Ectodermal cell (in vitro differentiated cells): ENCODE results near the gene CLRN3. TPM values are rescaled to one million over a fixed set of nuclear protein-coding genes. Genes with fewer than 3 reads are reported as not detected.

Source experiments
- H3K27ac ChIP-seq: 2 replicates; pipeline ENCODE4 v1.7.0; 2013; ENCODE audit warnings: mild to moderate bottlenecking, low read depth, low read length; ENCODE audit not compliant: insufficient read depth, poor library complexity, severe bottlenecking
- H3K27me3 ChIP-seq: 2 replicates; pipeline ENCODE4 v1.7.0; 2013; ENCODE audit warnings: mild to moderate bottlenecking, low read length; ENCODE audit not compliant: insufficient read depth, control insufficient read depth, poor library complexity, severe bottlenecking
- H3K36me3 ChIP-seq: one replicate; pipeline ENCODE4 v1.7.0; 2013; ENCODE audit warnings: low read length; ENCODE audit not compliant: control insufficient read depth, insufficient read depth
- H3K4me1 ChIP-seq: one replicate; pipeline ENCODE4 v1.7.0; 2013; ENCODE audit warnings: low read length; ENCODE audit not compliant: control insufficient read depth, insufficient read depth
- H3K4me3 ChIP-seq: 2 replicates; pipeline ENCODE4 v1.7.0; 2013; ENCODE audit warnings: low read depth, low read length, control low read depth; ENCODE audit not compliant: insufficient read depth
- H3K9me3 ChIP-seq: 2 replicates; pipeline ENCODE4 v1.7.0; 2013; ENCODE audit warnings: mild to moderate bottlenecking, low read length, moderate library complexity; ENCODE audit not compliant: control insufficient read depth
- WGBS, 2 experiments: methylation state at CpG; one replicate each; pipeline ENCODE4 v1.1.7; 2013; ENCODE audit warnings: missing lambda C conversion rate in 2 of 2; 5-methylcytosine and 5-hydroxymethylcytosine counted together
- polyA plus RNA-seq, 4 experiments: library from polyadenylated mRNA; stranded (reverse); fragments of 50-300 nt; gene quantifications; one replicate each; pipeline ENCODE4 v1.2.3, GENCODE V29; 2013

The CLRN3 gene, protein sequence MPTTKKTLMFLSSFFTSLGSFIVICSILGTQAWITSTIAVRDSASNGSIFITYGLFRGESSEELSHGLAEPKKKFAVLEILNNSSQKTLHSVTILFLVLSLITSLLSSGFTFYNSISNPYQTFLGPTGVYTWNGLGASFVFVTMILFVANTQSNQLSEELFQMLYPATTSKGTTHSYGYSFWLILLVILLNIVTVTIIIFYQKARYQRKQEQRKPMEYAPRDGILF
- polyA plus RNA-seq (2013, experiment 1 of 4): not detected
- polyA plus RNA-seq (2013, experiment 2 of 4): not detected
- polyA plus RNA-seq (2013, experiment 3 of 4): not detected
- polyA plus RNA-seq (2013, experiment 4 of 4): not detected

DNA sequence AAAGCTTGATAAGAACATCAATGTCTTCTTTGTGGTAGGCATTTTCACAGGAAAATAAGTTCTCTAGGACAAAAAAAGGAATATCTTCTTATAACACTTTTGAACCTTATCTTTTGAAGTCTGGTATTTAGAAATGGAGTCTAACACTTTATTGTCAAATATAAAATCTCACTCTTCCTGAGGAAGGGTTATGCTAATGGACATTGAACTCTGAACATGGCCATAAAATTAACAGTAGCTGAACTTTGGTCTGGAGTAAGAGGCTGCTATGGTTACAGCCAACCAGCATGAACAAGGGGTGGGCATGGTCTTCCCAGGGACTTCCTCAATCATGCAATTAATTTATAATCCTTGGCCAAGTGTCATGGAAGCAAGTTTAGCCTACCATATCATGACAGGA lies at the start of gene CLRN3:
TSS of gene CLRN3 (minus strand) at position 199 of the 400 bp plus-strand sequence. CDS start at position 42, 157 bp downstream.
- H3K36me3 ChIP-seq: no peaks in the 10 kb centered on the region
- H3K27ac ChIP-seq: no peak within 1 kb of the TSS
- H3K4me1 ChIP-seq: no peaks in the 10 kb centered on the region
- H3K9me3 ChIP-seq: no peaks in the 10 kb centered on the region
- H3K27me3 ChIP-seq: no peaks in the 10 kb centered on the region
- H3K4me3 ChIP-seq: no peak within 1 kb of the TSS

DNA sequence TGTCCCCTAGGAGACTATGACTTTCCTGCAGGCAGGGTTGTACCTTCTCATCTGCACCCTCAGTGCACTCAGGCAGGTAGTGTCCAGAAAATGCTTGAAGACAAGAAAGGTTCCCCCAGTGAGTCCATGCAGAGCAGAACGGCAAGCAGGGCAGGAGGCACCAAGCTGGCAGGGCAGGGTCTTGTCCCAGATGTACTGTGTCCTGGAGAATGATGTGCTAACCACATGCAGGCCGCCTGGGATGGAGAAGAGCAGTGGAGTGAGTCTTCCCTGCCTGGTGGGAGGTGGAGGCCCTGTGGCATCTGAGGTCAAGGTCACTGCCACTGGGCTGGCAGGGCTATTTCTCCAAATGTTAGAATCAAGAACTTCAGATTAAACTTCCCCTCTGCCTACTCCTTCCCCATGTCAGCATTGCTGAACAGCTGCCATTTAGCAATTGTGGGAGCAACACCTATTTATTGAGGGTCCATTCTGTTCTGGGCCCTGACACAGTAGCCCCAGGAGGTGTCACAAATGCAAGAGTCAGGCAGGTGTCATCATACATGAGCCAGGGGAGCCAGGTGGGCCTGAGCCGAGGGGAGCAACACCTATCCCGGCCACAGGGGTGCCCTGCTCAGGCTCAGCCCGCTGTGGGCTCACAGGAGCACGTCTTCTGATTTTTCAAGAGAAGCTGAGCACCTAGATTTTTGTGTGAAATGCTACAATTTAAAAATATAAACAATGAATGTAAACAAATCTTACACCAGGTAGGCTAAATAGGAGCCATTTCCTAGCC lies 48.3 kb upstream of the CLRN3 start:
- Histone ChIP-seq H3K4me1 (no peaks in the 10 kb centered on the region), H3K36me3 (no peaks in the 10 kb centered on the region), H3K4me3 (no peak overlapping the region), H3K27ac (no peak overlapping the region), H3K27me3 (no peaks in the 10 kb centered on the region), H3K9me3 (no peaks in the 10 kb centered on the region)
- 87 to 90% methylated on average over 5 to 6 of the region's 6 CpGs for WGBS, 2 experiments

DNA sequence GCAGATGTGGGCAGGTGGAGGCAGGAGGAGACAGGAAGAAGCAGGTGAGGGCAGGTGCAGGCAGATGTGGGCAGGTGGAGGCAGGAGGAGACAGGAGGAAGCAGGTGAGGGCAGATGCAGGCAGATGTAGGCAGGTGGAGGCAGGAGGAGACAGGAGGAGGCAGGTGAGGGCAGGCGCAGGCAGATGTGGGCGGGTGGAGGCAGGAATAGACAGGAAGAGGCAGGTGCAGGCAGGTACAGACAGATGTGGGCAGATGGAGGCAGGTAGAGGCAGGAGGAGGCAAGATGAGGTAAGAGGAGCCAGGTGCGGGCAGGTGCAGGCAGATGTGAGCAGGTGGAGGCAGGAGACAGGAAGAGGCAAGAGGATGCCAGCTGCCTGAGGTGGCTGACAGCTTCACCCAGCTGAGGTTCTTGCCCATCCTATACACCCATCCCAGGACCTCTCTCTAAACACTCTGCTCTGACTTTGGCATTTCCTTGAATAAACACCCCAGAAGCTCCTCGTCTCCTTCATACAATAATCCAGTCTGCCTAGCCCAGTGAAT lies 47.1 kb upstream of the CLRN3 start:
- no peaks in the 10 kb centered on the region for H3K36me3 ChIP-seq
- WGBS, 2 experiments: 92 to 95% methylated on average over 4 of the region's 4 CpGs

DNA sequence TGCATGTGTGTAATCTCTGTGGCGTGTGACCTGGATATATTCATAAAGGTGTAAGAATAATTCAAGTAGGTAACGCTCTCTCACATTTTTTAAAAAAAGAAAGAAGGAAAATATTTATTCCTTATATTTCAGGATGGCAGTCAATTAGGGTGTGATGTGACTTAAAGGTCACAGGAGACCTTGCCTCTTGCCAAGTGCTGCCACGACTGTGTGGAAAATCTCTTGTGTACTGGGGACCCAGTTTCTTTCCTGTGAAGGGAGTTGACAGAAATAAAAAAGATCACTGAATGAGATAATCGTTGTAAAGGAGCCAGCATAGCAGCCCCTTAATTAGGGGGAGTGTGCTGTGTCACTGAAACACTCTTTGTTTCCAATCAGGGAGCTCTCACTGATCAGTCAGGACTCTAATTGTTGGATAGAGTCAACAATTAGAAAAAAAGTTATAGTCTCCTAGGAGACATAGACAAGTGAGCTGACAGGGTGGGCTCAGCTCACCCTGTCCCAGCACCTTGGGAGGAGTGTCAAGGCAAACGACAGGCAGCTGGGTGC lies 45.2 kb upstream of the CLRN3 start:
- 89% methylated on average over 4 to 5 of the region's 5 CpGs for WGBS, 2 experiments
- no peaks in the 10 kb centered on the region for H3K27me3 ChIP-seq

More for the DNA sequence above, 47.1 kb upstream of the CLRN3 start:
- no peak overlapping the region for H3K4me3 ChIP-seq
- no peaks in the 10 kb centered on the region for H3K4me1 ChIP-seq
- no peaks in the 10 kb centered on the region for H3K27me3 ChIP-seq
- no peaks in the 10 kb centered on the region for H3K9me3 ChIP-seq
- H3K27ac ChIP-seq: no peak overlapping the region

DNA sequence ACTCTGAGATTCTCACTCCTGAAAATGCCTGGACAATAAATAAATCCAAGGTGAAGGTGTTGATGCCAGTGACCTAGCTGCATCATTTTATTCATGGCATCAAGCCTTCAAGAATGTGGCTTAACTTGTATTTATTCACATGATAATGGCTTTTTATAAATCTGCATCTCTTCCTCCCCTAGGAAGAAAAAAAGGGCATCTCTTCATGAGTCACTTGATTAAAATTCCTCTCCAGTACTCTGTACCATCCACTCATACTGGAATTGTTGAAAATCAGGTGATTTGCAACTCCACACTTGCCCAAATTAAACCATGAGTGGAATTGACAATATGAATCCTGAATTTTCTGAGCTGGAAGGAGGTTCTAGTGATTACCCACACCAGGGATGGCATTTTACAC lies 44.3 kb upstream of the CLRN3 start:
- Histone ChIP-seq H3K27me3 (no peaks in the 10 kb centered on the region), H3K9me3 (no peaks in the 10 kb centered on the region), H3K27ac (no peak overlapping the region), H3K4me3 (no peak overlapping the region), H3K4me1 (no peaks in the 10 kb centered on the region), H3K36me3 (no peaks in the 10 kb centered on the region)

More for the DNA sequence above, 45.2 kb upstream of the CLRN3 start:
- Histone ChIP-seq H3K9me3 (no peaks in the 10 kb centered on the region), H3K36me3 (no peaks in the 10 kb centered on the region), H3K4me3 (no peak overlapping the region), H3K27ac (no peak overlapping the region), H3K4me1 (no peaks in the 10 kb centered on the region)

DNA sequence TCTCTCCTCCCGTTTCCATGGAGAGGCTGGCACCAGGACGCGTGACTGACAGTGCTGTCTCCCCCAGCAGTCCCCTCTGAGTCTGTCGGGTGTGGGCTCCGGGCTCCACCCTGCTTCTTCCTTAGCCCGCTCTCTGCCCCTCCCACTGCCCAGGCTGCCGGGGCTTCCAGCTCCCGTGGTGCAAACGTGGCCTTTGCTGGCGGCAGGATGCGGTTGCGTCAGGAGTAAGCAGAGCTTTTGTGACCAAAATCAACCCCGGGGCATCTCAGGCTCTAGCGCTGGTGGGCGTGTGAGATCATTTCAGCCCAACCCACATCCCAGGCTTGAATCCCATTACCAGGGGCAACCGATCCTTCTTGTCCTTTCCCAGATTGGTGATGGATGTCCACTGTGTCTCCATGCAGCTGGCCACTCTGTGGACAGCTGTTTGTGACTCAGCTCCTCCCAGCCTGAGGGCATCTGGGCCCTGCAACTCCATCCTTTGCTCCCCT lies 42.4 kb upstream of the CLRN3 start:
- H3K4me3 ChIP-seq: no peak overlapping the region
- WGBS, 2 experiments: 87 to 89% methylated on average over 16 of the region's 16 CpGs
- H3K27me3 ChIP-seq: no peaks in the 10 kb centered on the region
- no peak overlapping the region for H3K27ac ChIP-seq
- H3K36me3 ChIP-seq: no peaks in the 10 kb centered on the region
- no peaks in the 10 kb centered on the region for H3K4me1 ChIP-seq
- H3K9me3 ChIP-seq: no peaks in the 10 kb centered on the region

DNA sequence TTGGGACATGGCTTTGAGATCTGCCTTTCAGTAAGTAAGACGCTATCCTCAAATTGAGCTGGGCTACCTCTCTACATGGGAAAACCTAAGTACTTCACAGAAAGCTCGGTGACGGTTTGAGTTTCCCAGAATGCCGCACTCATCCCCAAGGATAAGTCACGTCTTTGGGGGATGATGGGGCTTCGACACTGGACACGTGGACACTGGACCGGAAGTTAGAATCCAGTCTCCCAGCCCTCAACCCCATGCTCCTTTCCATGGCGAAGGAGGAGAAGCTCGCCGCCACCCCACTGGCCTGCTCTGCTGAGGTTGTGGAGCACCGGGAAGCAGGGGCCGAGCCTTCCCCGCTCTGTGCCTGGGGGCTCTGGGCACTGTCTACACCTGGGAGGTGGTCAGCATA lies 41.6 kb upstream of the CLRN3 start:
- Histone ChIP-seq H3K27me3 (no peaks in the 10 kb centered on the region), H3K36me3 (no peaks in the 10 kb centered on the region), H3K9me3 (no peaks in the 10 kb centered on the region), H3K4me3 (no peak overlapping the region), H3K27ac (no peak overlapping the region), H3K4me1 (no peaks in the 10 kb centered on the region)
- 94 to 96% methylated on average over 14 of the region's 14 CpGs for WGBS, 2 experiments

DNA sequence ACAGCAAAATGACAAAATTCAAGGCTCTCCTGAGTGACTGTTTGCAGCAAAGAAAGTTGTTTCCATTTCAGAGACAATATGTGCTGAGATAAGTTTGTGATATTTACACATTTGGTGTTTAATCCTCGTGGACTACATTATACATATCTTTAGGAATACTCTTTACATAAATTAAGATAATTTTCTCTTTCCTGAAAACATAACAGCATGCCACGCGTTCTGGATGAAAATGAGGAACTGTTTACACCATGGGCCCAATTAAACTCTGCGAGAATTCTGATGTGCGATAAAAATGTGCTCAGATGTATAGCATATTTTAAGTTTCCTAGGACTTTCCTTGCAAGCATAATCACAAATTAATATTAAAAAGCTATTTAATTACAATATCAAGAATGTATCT lies 40.5 kb upstream of the CLRN3 start:
- no peak overlapping the region for H3K27ac ChIP-seq
- H3K9me3 ChIP-seq: no peaks in the 10 kb centered on the region
- H3K4me1 ChIP-seq: no peaks in the 10 kb centered on the region
- H3K4me3 ChIP-seq: no peak overlapping the region
- H3K27me3 ChIP-seq: peaks cover 4% of the 10 kb centered on the region
- 100% methylated on average over 4 of the region's 5 CpGs for WGBS, 2 experiments
- H3K36me3 ChIP-seq: no peaks in the 10 kb centered on the region

DNA sequence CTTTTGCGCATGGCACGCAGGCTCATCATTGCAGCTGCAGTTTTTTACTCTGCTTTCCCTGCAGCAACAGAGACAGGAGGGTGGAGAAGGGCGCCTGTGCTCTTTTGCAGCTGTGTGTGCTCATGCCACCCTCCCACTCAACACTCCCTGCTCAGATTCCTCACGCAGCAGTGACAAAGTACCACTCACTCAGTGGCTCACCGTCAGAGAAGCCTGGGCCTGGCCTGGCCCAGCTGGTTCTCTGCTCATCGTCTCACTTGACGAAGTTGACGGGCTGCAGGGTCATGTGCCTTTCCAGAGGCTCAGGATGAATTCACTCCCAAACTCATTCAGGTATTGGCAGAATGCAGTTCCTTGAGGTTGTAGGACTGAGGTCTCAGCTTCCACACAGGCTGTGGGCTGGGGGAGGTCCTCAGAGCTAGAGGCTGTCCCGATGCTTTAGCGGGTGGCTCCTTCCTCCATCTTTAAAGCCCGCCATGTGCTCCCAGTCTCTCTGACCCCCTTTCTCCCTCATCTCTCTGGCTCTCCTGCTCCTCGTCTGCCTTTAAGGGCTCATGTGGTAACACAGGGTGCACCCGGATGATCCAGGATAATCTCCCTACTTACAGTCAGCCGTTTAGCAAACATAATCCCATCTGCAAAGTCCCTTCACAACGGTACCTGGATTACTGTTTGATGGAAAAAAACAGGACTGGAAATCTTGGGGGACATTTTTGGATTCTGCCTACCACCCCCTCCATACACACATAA lies 40.0 kb upstream of the CLRN3 start:
- H3K4me1 ChIP-seq: no peaks in the 10 kb centered on the region
- H3K27me3 ChIP-seq: peaks cover 4% of the 10 kb centered on the region
- WGBS, 2 experiments: 94 to 95% methylated on average over 15 of the region's 15 CpGs
- H3K36me3 ChIP-seq: no peaks in the 10 kb centered on the region
- no peak overlapping the region for H3K27ac ChIP-seq
- no peaks in the 10 kb centered on the region for H3K9me3 ChIP-seq
- no peak overlapping the region for H3K4me3 ChIP-seq
